ENCODE measurements around the gene RPS6KC1.

- TF ChIP-seq CTCF (optimal IDR thresholded peaks at IDR 0.05 in 1 of 3, IDR thresholded peaks at IDR 0.05 in 1 of 3, conservative IDR thresholded peaks at IDR 0.05 in 1 of 3; ENCODE audit: extremely low read depth in 1 of 3, insufficient read depth in 2 of 3, low read length in 3 of 3) (no peak), EZH2 (IDR thresholded peaks at IDR 0.05; ENCODE audit: low read length) (no peak)
Observed at GRCh38 chr1:213053455-213053854, 2.4 kb downstream of the RPS6KC1 start.

All from keratinocyte (primary cell).